Hematopoietic multipotent progenitor cell treated with erythropoietin and hydrocortisone succinate and interleukin-3 and kit ligand, for 15 days (in vitro differentiated cells): ENCODE measurements around the gene MICA.
A peak's percentile ranks its signal among the peaks of the same experiment; 100 is the strongest.
"Not testable (repeated sequence)": the region's sequence is repeated elsewhere in the genome, so short reads cannot be mapped to it uniquely, and the experiment has no call there.

ENCODE experiments used
- DNase-seq: peaks from one replicate; pipeline ENCODE4 v3.0.0-alpha.2; 2015; ENCODE audit warnings: low spot score

MICA gene

GRCh38 chr6:31403283-31404060, at the start of gene MICA:
Gene MICA (plus strand): TSS chr6:31403595. CDS start chr6:31403633, 38 bp downstream.
- DNase-seq, result peak; percentile 54

GRCh38 chr6:31354158-31354863, 49.1 kb upstream of the MICA start:
- no peak for DNase-seq

GRCh38 chr6:31354864-31355582, 48.4 kb upstream of the MICA start:
- DNase-seq, result no peak

GRCh38 chr6:31355583-31355948, 47.8 kb upstream of the MICA start:
- DNase-seq, result no peak

GRCh38 chr6:31356216-31356945, 47.0 kb upstream of the MICA start:
- peak; percentile 26 for DNase-seq

DNA sequence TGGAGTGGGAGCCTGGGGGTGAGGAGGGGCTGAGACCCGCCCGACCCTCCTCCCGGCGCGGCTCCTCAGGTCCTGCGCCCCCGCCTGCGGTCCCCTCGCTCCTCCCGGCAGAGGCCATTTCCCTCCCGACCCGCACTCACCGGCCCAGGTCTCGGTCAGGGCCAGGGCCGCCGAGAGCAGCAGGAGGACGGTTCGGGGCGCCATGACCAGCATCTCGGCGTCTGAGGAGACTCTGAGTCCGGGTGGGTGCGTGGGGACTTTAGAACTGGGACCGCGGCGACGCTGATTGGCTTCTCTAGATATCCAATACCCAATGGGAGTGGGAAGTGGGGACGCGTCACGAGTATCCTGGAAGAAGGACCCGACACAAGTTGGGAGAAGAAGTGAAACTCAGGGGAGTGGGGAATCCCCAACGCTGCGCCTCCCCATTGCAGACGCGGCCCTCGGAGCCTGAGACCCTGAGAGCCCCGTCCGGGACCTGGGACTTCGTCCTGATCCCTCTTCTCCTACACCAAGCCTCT, 46.4 kb upstream of the MICA start, which contains the start of gene HLA-B:
TSS of gene HLA-B (minus strand) at position 234 of the 521 bp plus-strand sequence. CDS start at position 213, 21 bp downstream.
- peak; percentile 79 for DNase-seq

GRCh38 chr6:31357886-31358285, 45.5 kb upstream of the MICA start:
- DNase-seq, result no peak

DNA sequence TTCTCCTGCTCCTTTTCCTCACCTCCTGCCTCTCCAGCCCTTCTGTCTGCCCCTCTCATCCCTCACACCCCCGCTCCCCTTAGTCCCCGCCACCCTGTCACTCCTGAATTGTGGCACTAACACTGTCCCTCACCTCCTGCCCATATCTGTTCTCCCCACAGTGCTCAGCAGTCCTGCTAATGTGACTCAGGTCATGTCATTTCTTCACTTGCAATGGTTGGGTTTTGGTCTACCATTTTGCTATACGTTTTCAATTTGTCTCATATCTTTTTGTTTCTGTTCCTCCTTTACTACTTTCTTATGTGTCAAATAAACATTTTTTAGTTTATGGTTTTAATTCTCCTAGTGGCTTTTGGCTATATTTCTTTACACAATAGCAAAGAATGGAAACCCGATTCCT, 45.1 kb upstream of the MICA start:
- DNase-seq, result no peak

DNA sequence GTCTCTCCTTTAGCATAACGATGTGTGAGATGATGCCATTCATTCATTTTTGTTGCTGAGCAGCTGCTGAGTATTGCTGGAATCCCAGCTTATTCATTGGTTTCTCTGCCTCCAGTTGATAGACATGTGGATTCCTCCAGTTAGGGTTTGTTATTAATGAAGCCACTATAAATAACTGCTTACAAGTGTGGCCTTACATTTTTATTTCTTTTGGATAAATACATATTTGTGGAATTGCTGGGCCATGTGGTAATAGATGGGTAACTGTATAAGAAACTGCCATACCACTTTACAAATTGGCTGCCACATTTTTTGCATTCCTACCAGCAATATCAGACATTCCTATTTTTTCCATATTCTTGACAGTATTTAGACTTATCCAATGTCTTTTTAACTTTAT, 43.8 kb upstream of the MICA start:
- DNase-seq, result no peak

- no peak for DNase-seq
Measured at GRCh38 chr6:31362751-31363150, 40.6 kb upstream of the MICA start.

- no peak for DNase-seq
Measured at GRCh38 chr6:31363811-31364210, 39.6 kb upstream of the MICA start.

- DNase-seq, result no peak
Measured at GRCh38 chr6:31365864-31366263, 37.5 kb upstream of the MICA start.

DNA sequence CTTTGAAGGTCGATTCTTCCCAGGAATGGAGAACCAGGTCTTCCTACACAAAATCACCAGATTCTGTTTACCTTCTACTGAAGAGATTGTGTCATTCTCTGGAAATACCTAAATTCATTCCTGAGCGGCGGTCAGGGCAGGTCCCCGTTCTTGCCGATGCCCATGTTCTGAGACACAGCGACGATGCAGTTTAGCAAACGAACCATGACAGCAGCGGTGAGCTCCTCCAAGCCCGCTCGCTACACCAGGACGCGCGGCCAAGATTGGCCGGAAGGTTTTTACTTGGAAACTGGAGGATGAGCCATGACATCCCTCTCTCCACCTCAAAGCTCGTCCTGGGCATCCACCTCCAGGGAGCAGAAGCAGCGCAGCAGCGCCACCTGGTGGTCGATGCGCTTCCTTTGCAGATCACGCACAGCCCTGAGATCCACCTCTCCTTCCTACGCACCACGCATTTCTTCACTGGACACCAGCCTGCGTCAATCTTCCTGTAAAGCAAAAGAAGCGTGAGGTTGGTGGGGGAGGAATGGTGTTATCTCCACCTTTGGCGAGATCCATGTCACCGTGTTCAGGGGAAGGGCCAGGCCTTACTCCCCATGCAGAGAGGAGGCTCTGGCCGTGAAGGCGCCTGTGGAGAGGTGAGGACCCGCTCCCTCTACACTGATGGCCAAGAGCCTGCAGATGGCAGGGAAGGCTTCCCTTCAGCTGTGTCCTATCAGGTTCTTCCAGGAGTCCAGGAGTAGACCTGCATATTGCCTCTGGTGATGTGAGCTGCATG, 36.5 kb upstream of the MICA start:
- DNase-seq, result peak; percentile 87

- no peak for DNase-seq
Measured at GRCh38 chr6:31368461-31368860, 34.9 kb upstream of the MICA start.

DNA sequence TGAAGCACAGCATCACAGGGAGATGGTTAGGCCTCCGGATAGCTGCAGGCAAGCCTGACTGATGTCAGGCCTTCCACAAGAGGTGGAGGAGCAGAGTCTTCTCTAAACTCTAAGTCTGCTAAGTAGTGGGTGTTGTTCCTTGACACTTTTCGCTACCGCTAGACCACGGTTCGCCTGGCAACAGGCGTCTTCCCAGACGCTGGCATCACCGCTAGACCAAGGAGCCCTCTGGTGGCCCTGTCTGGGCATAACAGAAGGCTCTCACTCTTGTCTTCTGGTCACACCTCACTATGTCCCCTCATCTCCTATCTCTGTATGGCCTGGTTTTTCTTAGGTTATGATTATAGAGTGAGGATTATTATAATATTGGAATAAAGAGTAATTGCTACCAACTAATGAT, 29.3 kb upstream of the MICA start:
- not testable (repeated sequence) for DNase-seq

GRCh38 chr6:31375699-31376098, 27.7 kb upstream of the MICA start:
- DNase-seq, result no peak

- DNase-seq, result no peak
Measured at GRCh38 chr6:31377029-31377428, 26.4 kb upstream of the MICA start.

DNA sequence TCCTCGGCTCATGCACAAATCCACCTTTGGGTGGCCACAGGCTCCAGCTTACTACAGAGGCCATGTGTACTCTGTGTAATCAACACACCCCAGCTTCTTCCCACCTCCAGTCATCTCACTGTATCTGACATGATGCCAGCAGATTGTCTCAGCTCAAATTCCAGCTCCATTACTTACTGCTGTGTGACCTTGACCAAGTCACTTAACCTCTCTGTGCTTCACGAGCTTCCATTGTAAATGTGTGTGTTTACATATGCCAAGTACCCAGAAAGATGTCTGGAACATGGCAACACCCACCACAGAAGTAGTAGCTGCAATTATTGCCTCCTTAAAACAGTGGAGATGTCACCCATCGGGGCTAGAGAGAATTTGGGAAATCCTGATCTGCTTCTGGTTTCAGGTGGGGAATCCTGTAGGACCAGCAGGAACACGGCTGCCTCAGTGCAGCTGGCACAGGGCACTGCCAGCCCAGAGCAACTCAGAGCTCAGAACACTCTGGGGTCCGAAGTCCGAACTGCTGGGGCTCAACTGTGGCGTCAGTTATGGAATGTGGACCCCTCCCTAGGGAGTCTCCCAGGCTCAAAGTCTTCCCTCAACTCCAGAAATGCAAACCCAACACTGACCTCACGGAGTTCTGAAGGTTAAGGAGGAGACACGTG, 25.2 kb upstream of the MICA start:
- DNase-seq, result no peak

DNA sequence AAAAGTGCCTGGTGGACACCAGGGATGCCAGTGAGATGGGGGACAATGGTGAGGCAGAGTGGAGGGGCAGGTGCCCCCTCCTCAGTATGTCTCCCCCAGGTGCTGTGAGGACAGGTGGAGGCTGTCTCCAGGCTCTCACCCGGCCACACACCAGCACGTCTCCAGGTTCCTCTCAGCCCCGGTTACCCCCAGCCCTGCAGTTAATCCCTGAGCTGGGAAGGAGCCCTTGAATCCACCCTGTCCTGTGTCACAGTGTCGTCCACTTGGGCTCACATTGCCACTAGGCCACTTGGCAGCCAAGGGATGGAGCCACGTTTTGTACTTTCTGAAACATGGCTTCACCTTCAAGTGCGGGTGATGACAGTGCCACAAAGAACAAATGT, 24.7 kb upstream of the MICA start:
- DNase-seq, result no peak

DNA sequence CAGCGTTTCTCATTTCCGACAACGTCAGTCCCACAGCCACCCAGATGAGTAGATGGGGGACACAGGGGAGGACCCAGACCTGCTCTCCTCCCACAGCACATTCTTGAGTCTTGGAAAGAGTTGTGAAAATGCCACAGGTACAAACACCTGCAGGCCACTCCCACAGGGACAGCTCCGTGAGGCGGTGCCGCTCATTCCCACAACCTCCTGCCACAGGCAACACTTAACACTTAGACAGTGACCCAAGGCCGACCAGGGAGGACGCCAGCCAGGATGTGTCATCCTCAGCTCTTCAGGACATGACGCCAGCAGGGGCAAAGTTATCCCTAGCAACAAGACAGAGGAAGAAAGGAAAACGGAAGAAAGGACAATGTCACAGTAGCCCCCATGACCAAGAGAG, 23.5 kb upstream of the MICA start:
- no peak for DNase-seq

GRCh38 chr6:31381666-31382065, 21.7 kb upstream of the MICA start:
- no peak for DNase-seq
